Gastroesophageal sphincter (tissue), 4 donors: ENCODE measurements around the gene GMDS. TPM values are rescaled to one million over a fixed set of nuclear protein-coding genes. Genes with fewer than 3 reads are reported as not detected.
A peak's percentile ranks its signal among the peaks of the same experiment; 100 is the strongest.

Experiments used
- ATAC-seq: fragments of 150-250 bp; one replicate; pipeline ENCODE4 v1.9.1; 2016; ENCODE audit warnings: mild to moderate bottlenecking, moderate library complexity
- H3K27ac ChIP-seq, 4 donors: fragments of 200-600 bp; sonication (generic) in 3 of 4; 1 replicate in 3 of 4; 2 replicates in 1 of 4; pipeline ENCODE4 v1.5.1; 2016 to 2019
- H3K27me3 ChIP-seq: fragments of 200-600 bp; sonication (generic); one replicate; pipeline ENCODE4 v1.5.1; 2019
- H3K36me3 ChIP-seq, 2 donors: fragments of 200-600 bp; sonication (generic); one replicate each; pipeline ENCODE4 v1.5.1; 2019; ENCODE audit warnings: control low read depth in 1 of 2
- H3K4me1 ChIP-seq, 3 donors: fragments of 200-600 bp; sonication (generic); 1 replicate in 2 of 3; 2 replicates in 1 of 3; pipeline ENCODE4 v1.5.1; 2016 to 2019; ENCODE audit warnings: control low read depth in 2 of 3
- H3K4me3 ChIP-seq, 2 donors: fragments of 200-600 bp; sonication (generic); one replicate each; pipeline ENCODE4 v1.5.1; 2019; ENCODE audit warnings: mild to moderate bottlenecking in 1 of 2, moderate library complexity in 1 of 2
- H3K9me3 ChIP-seq, 3 donors: fragments of 200-600 bp; sonication (generic); one replicate each; pipeline ENCODE4 v1.5.1; 2017 to 2019; ENCODE audit warnings: control low read depth in 2 of 3
- CTCF ChIP-seq, 4 experiments: fragments of 200-600 bp in 2 of 4; fragments of 450-650 bp in 2 of 4; sonication (generic) in 1 of 4; IDR thresholded peaks; one replicate each; pipeline ENCODE4 v1.5.1; 2017 to 2019; ENCODE audit warnings: antibody characterized with exemption in 4 of 4, mild to moderate bottlenecking in 2 of 4, moderate library complexity in 2 of 4
- EP300 ChIP-seq: sonication (generic); formaldehyde crosslinking; IDR thresholded peaks from one replicate; pipeline ENCODE4 v1.6.1; 2017; ENCODE audit warnings: antibody characterized with exemption, mild to moderate bottlenecking
- POLR2A ChIP-seq, 2 donors: fragments of 450-650 bp; IDR thresholded peaks; one replicate each; pipeline ENCODE4 v1.6.1; 2017; ENCODE audit warnings: antibody characterized with exemption in 2 of 2, mild to moderate bottlenecking in 2 of 2, moderate library complexity in 1 of 2
- POLR2AphosphoS5 ChIP-seq: sonication (generic); formaldehyde crosslinking; IDR thresholded peaks from one replicate; pipeline ENCODE4 v1.6.1; 2017; ENCODE audit warnings: antibody characterized with exemption
- WGBS, 2 donors: methylation state at CpG; one replicate each; pipeline ENCODE4 v1.1.5; 2018; ENCODE audit warnings: low coverage in 1 of 2; 5-methylcytosine and 5-hydroxymethylcytosine counted together
- total RNA-seq, 4 donors: library from RNA; depleted of rRNA; stranded (reverse); fragments of >200 nt; gene quantifications; one replicate each; pipeline ENCODE4 v1.1.0, GENCODE V29; 2016

The GMDS gene
- total RNA-seq, 4 donors from 2014 or later: 5.0 to 14.7 (median 6.4) TPM

- TF ChIP-seq CTCF (IDR thresholded peaks at IDR 0.05) (no peak), POLR2AphosphoS5 (no peak), EP300 (no peak), POLR2A (IDR thresholded peaks at IDR 0.05) (no peak)
- H3K9me3 ChIP-seq: no peaks in the 10 kb centered on the region
- H3K36me3 ChIP-seq: no peaks in the 10 kb centered on the region
- no peak for ATAC-seq
- no peaks in the 10 kb centered on the region for H3K27me3 ChIP-seq
- no peak overlapping the region for H3K27ac ChIP-seq
- no peak overlapping the region for H3K4me3 ChIP-seq
- H3K4me1 ChIP-seq: no peaks in the 10 kb centered on the region
- WGBS, 2 donors: 83 to 93% methylated on average over 1 to 3 of the region's 3 CpGs
Observed at GRCh38 chr6:2125158-2125557, 120.2 kb downstream of the GMDS start.

DNA sequence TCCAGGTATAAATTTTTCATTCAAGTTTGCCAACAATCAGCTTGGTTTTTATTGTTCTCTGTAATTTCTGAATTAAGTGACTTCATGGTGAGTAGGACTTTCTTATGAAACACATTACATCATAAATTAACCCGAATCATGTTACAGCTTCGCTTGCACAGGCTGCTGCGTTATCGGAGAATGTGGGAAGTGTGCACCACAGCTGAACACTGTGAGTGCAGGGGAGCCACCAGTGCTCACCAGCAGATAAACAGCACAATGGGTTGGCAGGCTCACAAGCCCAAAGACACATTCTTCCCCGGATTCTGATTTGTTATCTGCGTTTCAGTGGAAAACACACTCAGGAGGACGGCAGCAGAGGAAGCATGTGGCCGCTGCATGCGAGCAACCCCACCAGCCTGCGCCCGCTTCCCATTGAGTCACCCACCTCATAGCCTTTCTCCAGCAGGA, 121.1 kb downstream of the GMDS start:
- Histone ChIP-seq H3K9me3 (no peaks in the 10 kb centered on the region), H3K27me3 (no peaks in the 10 kb centered on the region), H3K4me3 (no peak overlapping the region), H3K4me1 (no peaks in the 10 kb centered on the region), H3K36me3 (no peaks in the 10 kb centered on the region), H3K27ac (no peak overlapping the region)
- peak; percentile 6 for TF ChIP-seq POLR2AphosphoS5
- TF ChIP-seq POLR2A (IDR thresholded peaks at IDR 0.05): no peak
- no peak for TF ChIP-seq CTCF (IDR thresholded peaks at IDR 0.05)
- 82 to 98% methylated on average over 4 to 9 of the region's 11 CpGs for WGBS, 2 donors
- ATAC-seq: peak; percentile 63

DNA sequence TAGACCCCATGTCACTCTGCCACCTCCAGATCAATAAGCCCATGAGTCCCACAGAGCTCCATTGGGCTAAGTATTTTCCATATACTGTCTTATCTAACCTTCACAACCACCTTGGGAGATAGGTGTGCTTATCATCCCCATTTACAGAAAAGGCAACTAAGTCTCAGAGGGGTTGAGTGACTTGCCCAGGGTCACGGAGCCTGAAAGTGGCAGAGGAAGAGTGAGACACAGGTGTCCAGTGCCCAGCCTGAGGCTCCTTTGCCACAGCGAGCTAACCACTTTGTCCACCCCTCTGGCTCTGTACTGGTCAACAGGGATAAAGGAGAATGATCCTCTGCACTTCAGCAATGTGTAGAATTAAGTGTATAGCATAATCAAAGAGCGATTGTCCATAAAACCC, 124.5 kb downstream of the GMDS start:
- Histone ChIP-seq H3K4me3 (no peak overlapping the region), H3K4me1 (no peaks in the 10 kb centered on the region), H3K36me3 (no peaks in the 10 kb centered on the region), H3K27ac (no peak overlapping the region), H3K27me3 (no peaks in the 10 kb centered on the region), H3K9me3 (no peaks in the 10 kb centered on the region)
- ATAC-seq: no peak
- 100% methylated on average over 1 to 3 of the region's 3 CpGs for WGBS, 2 donors
- no peak for TF ChIP-seq CTCF (IDR thresholded peaks at IDR 0.05)
- TF ChIP-seq EP300: no peak
- no peak for TF ChIP-seq POLR2A (IDR thresholded peaks at IDR 0.05)
- TF ChIP-seq POLR2AphosphoS5: no peak

GRCh38 chr6:2119275-2119674, 126.1 kb downstream of the GMDS start:
- no peak overlapping the region for H3K4me3 ChIP-seq
- ATAC-seq: no peak
- no peaks in the 10 kb centered on the region for H3K4me1 ChIP-seq
- no peak overlapping the region for H3K27ac ChIP-seq
- 90% methylated on average over 1 of the region's 1 CpG; no CpG with 5 or more reads in 1 of the 2 donors for WGBS, 2 donors
- no peaks in the 10 kb centered on the region for H3K36me3 ChIP-seq
- no peak for TF ChIP-seq POLR2A (IDR thresholded peaks at IDR 0.05)
- TF ChIP-seq EP300: no peak
- no peak for TF ChIP-seq CTCF (IDR thresholded peaks at IDR 0.05)
- no peak for TF ChIP-seq POLR2AphosphoS5
- no peaks in the 10 kb centered on the region for H3K27me3 ChIP-seq
- no peaks in the 10 kb centered on the region for H3K9me3 ChIP-seq

- H3K9me3 ChIP-seq: no peaks in the 10 kb centered on the region
- no peak for ATAC-seq
- H3K27ac ChIP-seq: no peak overlapping the region
- 33 to 40% methylated on average over 1 of the region's 1 CpG for WGBS, 2 donors
- TF ChIP-seq POLR2AphosphoS5 (no peak), CTCF (IDR thresholded peaks at IDR 0.05) (no peak), EP300 (no peak), POLR2A (IDR thresholded peaks at IDR 0.05) (no peak)
- no peak overlapping the region for H3K4me3 ChIP-seq
- H3K36me3 ChIP-seq: no peaks in the 10 kb centered on the region
- H3K27me3 ChIP-seq: no peaks in the 10 kb centered on the region
- no peaks in the 10 kb centered on the region for H3K4me1 ChIP-seq
Observed at GRCh38 chr6:2118136-2118535, 127.3 kb downstream of the GMDS start.
